ENCODE results near the gene GAS7. TPM values are rescaled to one million over a fixed set of nuclear protein-coding genes. Genes with fewer than 3 reads are reported as not detected.

Gene GAS7
- total and polyA plus RNA-seq, 2 experiments from 2014 or later = 1.9 to 10.7 TPM

GRCh38 chr17:10147761-10148415 lies 50.5 kb downstream of the GAS7 start:
- Histone ChIP-seq H2AFZ (no peak overlapping the region), H3K9me2 (ENCODE audit: insufficient read depth) (no peaks in the 10 kb centered on the region), H3K4me2 (no peak overlapping the region), H3F3A (replicated peaks; ENCODE audit: low read depth) (no peaks in the 10 kb centered on the region), H3K4me3 (no peak overlapping the region), H3K27me3 (ENCODE audit: insufficient read depth) (no peaks in the 10 kb centered on the region), H4K20me1 (replicated peaks; ENCODE audit: insufficient read depth) (no peaks in the 10 kb centered on the region), H3K27ac (ENCODE audit: low read depth) (no peak overlapping the region), H3K36me3 (ENCODE audit: insufficient read depth) (no peaks in the 10 kb centered on the region), H3K79me2 (replicated peaks; ENCODE audit: insufficient read depth) (no peaks in the 10 kb centered on the region), H3K4me1 (ENCODE audit: insufficient read depth) (no peaks in the 10 kb centered on the region)
- DNase-seq (ENCODE audit: low spot score) (no peak), ATAC-seq (no peak)
- TF ChIP-seq ZNF462 (CRISPR knock-in tag; IDR thresholded peaks at IDR 0.05) (no peak), EZH2 (IDR thresholded peaks at IDR 0.05; ENCODE audit: low read depth, unreplicated experiment) (no peak), REST (IDR thresholded peaks at IDR 0.05; ENCODE audit: unreplicated experiment) (no peak), CTCF (conservative IDR thresholded peaks at IDR 0.05; ENCODE audit: low read depth in 2 of 2) (no peak), CREB1 (CRISPR knock-in tag; IDR thresholded peaks at IDR 0.05; ENCODE audit: low read depth) (no peak), POLR2AphosphoS5 (IDR thresholded peaks at IDR 0.05; ENCODE audit: low read depth) (no peak), ZNF331 (CRISPR knock-in tag; IDR thresholded peaks at IDR 0.05; ENCODE audit: low read depth) (no peak)
- Mint-ChIP-seq H3K27ac (no peak overlapping the region), H3K4me1 (no peaks in the 10 kb centered on the region), H3K9me3 (no peaks in the 10 kb centered on the region), H3K36me3 (ENCODE audit: low read depth) (no peaks in the 10 kb centered on the region; the same call in 2 of the 3 replicates), H3K27me3 (ENCODE audit: insufficient read depth, low read depth, poor library complexity) (peaks cover 2% of the 10 kb centered on the region), H3K4me3 (no peak overlapping the region)
